Uterus (tissue), 2 donors: ENCODE measurements around the gene ANKRD23.

Source experiments
- CTCF ChIP-seq, 4 experiments: fragments of 200-600 bp in 2 of 4; fragments of 450-650 bp in 2 of 4; sonication (generic) in 2 of 4; IDR thresholded peaks; one replicate each; pipeline ENCODE4 v1.5.1; 2016 to 2019; ENCODE audit warnings: antibody characterized with exemption in 4 of 4, mild to moderate bottlenecking in 2 of 4, moderate library complexity in 1 of 4
- POLR2A ChIP-seq, 2 donors: fragments of 450-650 bp; IDR thresholded peaks; one replicate each; pipeline ENCODE4 v1.6.1; 2016; ENCODE audit warnings: antibody characterized with exemption in 2 of 2, mild to moderate bottlenecking in 1 of 2, moderate library complexity in 1 of 2

GRCh38 chr2:96810783-96811192 is 33.0 kb downstream of the ANKRD23 start:
- TF ChIP-seq CTCF (IDR thresholded peaks at IDR 0.05) (no peak), POLR2A (IDR thresholded peaks at IDR 0.05) (no peak)
